Progenitor cell of endocrine pancreas (in vitro differentiated cells): ENCODE data around the gene MRPL3. TPM values are rescaled to one million over a fixed set of nuclear protein-coding genes. Genes with fewer than 3 reads are reported as not detected.

Source experiments
- DNase-seq: peaks from one replicate; pipeline ENCODE4 v3.0.0; 2021; ENCODE audit warnings: low spot score; ENCODE audit not compliant: unreplicated experiment
- H3K27ac Mint-ChIP-seq: 2 replicates; pipeline ENCODE4 v1.8.0; 2021; ENCODE audit warnings: mild to moderate bottlenecking, moderate library complexity, mixed read lengths
- H3K27me3 Mint-ChIP-seq: 2 replicates; pipeline ENCODE4 v1.8.0; 2021; ENCODE audit warnings: mixed read lengths
- H3K36me3 Mint-ChIP-seq: 2 replicates; pipeline ENCODE4 v1.8.0; 2022; ENCODE audit warnings: mixed read lengths; ENCODE audit not compliant: insufficient read depth
- H3K4me1 Mint-ChIP-seq: 2 replicates; pipeline ENCODE4 v1.8.0; 2021; ENCODE audit warnings: low read depth, mixed read lengths
- H3K4me3 Mint-ChIP-seq: 2 replicates; pipeline ENCODE4 v1.8.0; 2021; ENCODE audit warnings: low read depth, mild to moderate bottlenecking, moderate library complexity, mixed read lengths
- H3K9me3 Mint-ChIP-seq: 2 replicates; pipeline ENCODE4 v1.8.0; 2021; ENCODE audit warnings: low read depth, mixed read lengths
- CTCF ChIP-seq: fragments of 200-600 bp; sonication (generic); IDR thresholded peaks from one replicate; pipeline ENCODE4 v1.5.0; 2021; ENCODE audit warnings: antibody characterized with exemption, mild to moderate bottlenecking; ENCODE audit not compliant: unreplicated experiment
- total RNA-seq: library from RNA; stranded (reverse); gene quantifications from 2 replicates; pipeline ENCODE4 v1.2.1, GENCODE V29; 2021

The MRPL3 gene
- total RNA-seq, 1 donor from 2014 or later: 83.8 TPM

- no peak for TF ChIP-seq CTCF
- H3K9me3 Mint-ChIP-seq: no peaks in the 10 kb centered on the region
- H3K27me3 Mint-ChIP-seq: no peaks in the 10 kb centered on the region
Measured at GRCh38 chr3:131432441-131432840, 70.3 kb downstream of the MRPL3 start.

GRCh38 chr3:131431754-131432153 lies 71.0 kb downstream of the MRPL3 start:
- TF ChIP-seq CTCF: no peak
- Mint-ChIP-seq H3K27ac (no peak overlapping the region), H3K27me3 (no peaks in the 10 kb centered on the region), H3K4me1 (no peaks in the 10 kb centered on the region), H3K36me3 (no peaks in the 10 kb centered on the region), H3K4me3 (no peak overlapping the region), H3K9me3 (no peaks in the 10 kb centered on the region)
- DNase-seq: no peak

More at GRCh38 chr3:131432441-131432840, 70.3 kb downstream of the MRPL3 start:
- Mint-ChIP-seq H3K27ac (no peak overlapping the region), H3K4me1 (no peaks in the 10 kb centered on the region), H3K4me3 (no peak overlapping the region), H3K36me3 (no peaks in the 10 kb centered on the region)
- DNase-seq: no peak

- no peaks in the 10 kb centered on the region for H3K4me1 Mint-ChIP-seq
- no peak for TF ChIP-seq CTCF
- no peaks in the 10 kb centered on the region for H3K36me3 Mint-ChIP-seq
- H3K9me3 Mint-ChIP-seq: no peaks in the 10 kb centered on the region
- no peak for DNase-seq
- H3K27ac Mint-ChIP-seq: no peak overlapping the region
- no peaks in the 10 kb centered on the region for H3K27me3 Mint-ChIP-seq
- H3K4me3 Mint-ChIP-seq: no peak overlapping the region
Measured at GRCh38 chr3:131427226-131427625, 75.5 kb downstream of the MRPL3 start.

- TF ChIP-seq CTCF: no peak
- H3K36me3 Mint-ChIP-seq: no peaks in the 10 kb centered on the region
- H3K9me3 Mint-ChIP-seq: no peaks in the 10 kb centered on the region
- peaks cover 15% of the 10 kb centered on the region for H3K4me1 Mint-ChIP-seq
- H3K4me3 Mint-ChIP-seq: no peak overlapping the region
- H3K27ac Mint-ChIP-seq: no peak overlapping the region
- no peaks in the 10 kb centered on the region for H3K27me3 Mint-ChIP-seq
- DNase-seq: no peak
Measured at GRCh38 chr3:131421957-131422498, 80.7 kb downstream of the MRPL3 start.

GRCh38 chr3:131421301-131421700 lies 81.5 kb downstream of the MRPL3 start:
- Mint-ChIP-seq H3K9me3 (peaks cover 4% of the 10 kb centered on the region), H3K36me3 (no peaks in the 10 kb centered on the region), H3K4me1 (peaks cover 15% of the 10 kb centered on the region), H3K27me3 (no peaks in the 10 kb centered on the region), H3K4me3 (no peak overlapping the region), H3K27ac (no peak overlapping the region)
- DNase-seq: no peak
- TF ChIP-seq CTCF: no peak
